ENCODE measurements around the gene DHFR.

DNA sequence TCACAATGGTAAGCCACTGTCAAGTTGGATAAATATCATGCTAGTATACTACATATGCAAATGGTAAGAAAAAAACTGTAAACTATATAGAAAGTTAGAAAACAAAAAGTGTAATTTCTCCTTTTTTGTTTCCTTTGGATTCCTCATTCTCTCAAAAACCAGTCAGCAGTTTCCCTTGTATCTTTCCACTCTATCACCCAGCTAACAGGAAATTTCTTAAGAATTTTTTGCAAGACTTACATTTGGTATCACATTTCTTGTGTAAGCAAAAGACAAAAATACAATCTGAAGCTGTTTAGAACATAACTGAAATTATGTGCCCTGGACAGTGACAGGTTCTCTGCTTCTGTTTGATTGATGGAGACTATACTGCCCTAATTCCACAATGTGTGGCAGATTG is 25.5 kb downstream of the DHFR start:
- TF ChIP-seq, protein P1, sequence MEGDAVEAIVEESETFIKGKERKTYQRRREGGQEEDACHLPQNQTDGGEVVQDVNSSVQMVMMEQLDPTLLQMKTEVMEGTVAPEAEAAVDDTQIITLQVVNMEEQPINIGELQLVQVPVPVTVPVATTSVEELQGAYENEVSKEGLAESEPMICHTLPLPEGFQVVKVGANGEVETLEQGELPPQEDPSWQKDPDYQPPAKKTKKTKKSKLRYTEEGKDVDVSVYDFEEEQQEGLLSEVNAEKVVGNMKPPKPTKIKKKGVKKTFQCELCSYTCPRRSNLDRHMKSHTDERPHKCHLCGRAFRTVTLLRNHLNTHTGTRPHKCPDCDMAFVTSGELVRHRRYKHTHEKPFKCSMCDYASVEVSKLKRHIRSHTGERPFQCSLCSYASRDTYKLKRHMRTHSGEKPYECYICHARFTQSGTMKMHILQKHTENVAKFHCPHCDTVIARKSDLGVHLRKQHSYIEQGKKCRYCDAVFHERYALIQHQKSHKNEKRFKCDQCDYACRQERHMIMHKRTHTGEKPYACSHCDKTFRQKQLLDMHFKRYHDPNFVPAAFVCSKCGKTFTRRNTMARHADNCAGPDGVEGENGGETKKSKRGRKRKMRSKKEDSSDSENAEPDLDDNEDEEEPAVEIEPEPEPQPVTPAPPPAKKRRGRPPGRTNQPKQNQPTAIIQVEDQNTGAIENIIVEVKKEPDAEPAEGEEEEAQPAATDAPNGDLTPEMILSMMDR (IDR thresholded peaks at IDR 0.05): no peak
- TF ChIP-seq POLR2A (IDR thresholded peaks at IDR 0.05): no peak
- no peak for TF ChIP-seq POLR2AphosphoS5 (IDR thresholded peaks at IDR 0.05)

Measured in breast epithelium (tissue), 3 donors.